ENCODE results near the gene IQSEC1.

GRCh38 chr3:13110678-13111116 is 37.5 kb upstream of the IQSEC1 start:
- TF ChIP-seq CTCF (IDR thresholded peaks at IDR 0.05) (no peak), POLR2A (IDR thresholded peaks at IDR 0.05) (no peak)

Measured in breast epithelium (tissue), 3 donors.